Measurements from ENCODE around the gene MACROD1.

GRCh38 chr11:64181506-64182411 lies 15.8 kb upstream of the MACROD1 start:
- TF ChIP-seq KLF9 (CRISPR knock-in tag; IDR thresholded peaks at IDR 0.05; ENCODE audit: low read depth) (no peak), SAFB2 (CRISPR knock-in tag; IDR thresholded peaks at IDR 0.05; ENCODE audit: borderline replicate concordance, low read depth) (no peak), ZNF124 (CRISPR knock-in tag; IDR thresholded peaks at IDR 0.05) (no peak), HNRNPK (IDR thresholded peaks at IDR 0.05; ENCODE audit: low read depth, low read length, poor library complexity, severe bottlenecking) (no peak), ZNF350 (CRISPR knock-in tag; IDR thresholded peaks at IDR 0.05; ENCODE audit: borderline replicate concordance, low read depth) (no peak; the same call in 1 of the 2 replicates), HMG20B (CRISPR knock-in tag; conservative IDR thresholded peaks at IDR 0.05) (no peak), ZNF709 (CRISPR knock-in tag; IDR thresholded peaks at IDR 0.05) (no peak), ZZZ3 (CRISPR knock-in tag; IDR thresholded peaks at IDR 0.05; ENCODE audit: borderline replicate concordance) (no peak)
- TF ChIP-seq, protein P1, sequence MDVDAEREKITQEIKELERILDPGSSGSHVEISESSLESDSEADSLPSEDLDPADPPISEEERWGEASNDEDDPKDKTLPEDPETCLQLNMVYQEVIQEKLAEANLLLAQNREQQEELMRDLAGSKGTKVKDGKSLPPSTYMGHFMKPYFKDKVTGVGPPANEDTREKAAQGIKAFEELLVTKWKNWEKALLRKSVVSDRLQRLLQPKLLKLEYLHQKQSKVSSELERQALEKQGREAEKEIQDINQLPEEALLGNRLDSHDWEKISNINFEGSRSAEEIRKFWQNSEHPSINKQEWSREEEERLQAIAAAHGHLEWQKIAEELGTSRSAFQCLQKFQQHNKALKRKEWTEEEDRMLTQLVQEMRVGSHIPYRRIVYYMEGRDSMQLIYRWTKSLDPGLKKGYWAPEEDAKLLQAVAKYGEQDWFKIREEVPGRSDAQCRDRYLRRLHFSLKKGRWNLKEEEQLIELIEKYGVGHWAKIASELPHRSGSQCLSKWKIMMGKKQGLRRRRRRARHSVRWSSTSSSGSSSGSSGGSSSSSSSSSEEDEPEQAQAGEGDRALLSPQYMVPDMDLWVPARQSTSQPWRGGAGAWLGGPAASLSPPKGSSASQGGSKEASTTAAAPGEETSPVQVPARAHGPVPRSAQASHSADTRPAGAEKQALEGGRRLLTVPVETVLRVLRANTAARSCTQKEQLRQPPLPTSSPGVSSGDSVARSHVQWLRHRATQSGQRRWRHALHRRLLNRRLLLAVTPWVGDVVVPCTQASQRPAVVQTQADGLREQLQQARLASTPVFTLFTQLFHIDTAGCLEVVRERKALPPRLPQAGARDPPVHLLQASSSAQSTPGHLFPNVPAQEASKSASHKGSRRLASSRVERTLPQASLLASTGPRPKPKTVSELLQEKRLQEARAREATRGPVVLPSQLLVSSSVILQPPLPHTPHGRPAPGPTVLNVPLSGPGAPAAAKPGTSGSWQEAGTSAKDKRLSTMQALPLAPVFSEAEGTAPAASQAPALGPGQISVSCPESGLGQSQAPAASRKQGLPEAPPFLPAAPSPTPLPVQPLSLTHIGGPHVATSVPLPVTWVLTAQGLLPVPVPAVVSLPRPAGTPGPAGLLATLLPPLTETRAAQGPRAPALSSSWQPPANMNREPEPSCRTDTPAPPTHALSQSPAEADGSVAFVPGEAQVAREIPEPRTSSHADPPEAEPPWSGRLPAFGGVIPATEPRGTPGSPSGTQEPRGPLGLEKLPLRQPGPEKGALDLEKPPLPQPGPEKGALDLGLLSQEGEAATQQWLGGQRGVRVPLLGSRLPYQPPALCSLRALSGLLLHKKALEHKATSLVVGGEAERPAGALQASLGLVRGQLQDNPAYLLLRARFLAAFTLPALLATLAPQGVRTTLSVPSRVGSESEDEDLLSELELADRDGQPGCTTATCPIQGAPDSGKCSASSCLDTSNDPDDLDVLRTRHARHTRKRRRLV (CRISPR knock-in tag; IDR thresholded peaks at IDR 0.05), result no peak

All from HepG2 (cell line).